HepG2 (cell line): ENCODE measurements around the gene DSTN. TPM values are rescaled to one million over a fixed set of nuclear protein-coding genes. Genes with fewer than 3 reads are reported as not detected.

ENCODE experiments used
- AGO2 ChIP-seq: fragments of 200-400 bp; formaldehyde crosslinking; optimal IDR thresholded peaks from 2 replicates; pipeline ENCODE3; 2017; ENCODE audit warnings: mild to moderate bottlenecking, low read depth, low read length, moderate library complexity
- AKNA ChIP-seq: sonication (generic); formaldehyde crosslinking; IDR thresholded peaks from 2 replicates; pipeline ENCODE4 v1.4.0; 2020; ENCODE audit warnings: missing genetic modification reagents, borderline replicate concordance
- HOXA7 ChIP-seq: sonication (generic); formaldehyde crosslinking; IDR thresholded peaks from 2 replicates; pipeline ENCODE4 v1.8.1; 2022; ENCODE audit warnings: mild to moderate bottlenecking, missing genetic modification reagents, moderate library complexity
- KMT2B ChIP-seq: IDR thresholded peaks from 2 replicates; pipeline ENCODE4 v1.6.1; 2016; ENCODE audit warnings: missing genetic modification reagents, missing compliant biosample characterization
- RORA ChIP-seq: sonication (generic); formaldehyde crosslinking; IDR thresholded peaks from 2 replicates; pipeline ENCODE4 v1.5.0; 2020; ENCODE audit warnings: mild to moderate bottlenecking, missing genetic modification reagents, moderate library complexity
- SMAD3 ChIP-seq: sonication (generic); formaldehyde crosslinking; IDR thresholded peaks from 2 replicates; pipeline ENCODE4 v1.4.0; 2020; ENCODE audit warnings: missing genetic modification reagents
- SP1 ChIP-seq, 2 experiments: fragments of 450-650 bp in 1 of 2; sonication (generic) in 1 of 2; formaldehyde crosslinking in 1 of 2; IDR thresholded peaks; 2 replicates each; pipeline versions ENCODE4 v1.4.0 to v1.6.1; 2016 to 2020; ENCODE audit warnings: missing genetic modification reagents in 1 of 2
- TAF1 ChIP-seq: sonication (generic); formaldehyde crosslinking; IDR thresholded peaks from 2 replicates; pipeline ENCODE4 v1.4.0; 2020; ENCODE audit warnings: missing genetic modification reagents
- XRCC5 ChIP-seq: fragments of 200-400 bp; formaldehyde crosslinking; optimal IDR thresholded peaks from 2 replicates; pipeline ENCODE3; 2017; ENCODE audit warnings: mild to moderate bottlenecking, low read length
- ZFAT ChIP-seq: sonication (generic); formaldehyde crosslinking; conservative IDR thresholded peaks from 2 replicates; pipeline ENCODE4 v1.8.1; 2023; ENCODE audit warnings: missing genetic modification reagents, inconsistent platforms
- ZNF367 ChIP-seq: sonication (generic); formaldehyde crosslinking; IDR thresholded peaks from 2 replicates; pipeline ENCODE4 v1.4.0; 2020; ENCODE audit warnings: missing genetic modification reagents, borderline replicate concordance
- ZNF432 ChIP-seq: sonication (generic); formaldehyde crosslinking; IDR thresholded peaks from 2 replicates; pipeline ENCODE4 v1.5.0; 2020; ENCODE audit warnings: missing genetic modification reagents, mild to moderate bottlenecking, borderline replicate concordance
- ZNF550 ChIP-seq: sonication (generic); formaldehyde crosslinking; IDR thresholded peaks from 2 replicates; pipeline ENCODE4 v1.4.0; 2020; ENCODE audit warnings: mild to moderate bottlenecking, missing genetic modification reagents, borderline replicate concordance
- ZNF652 ChIP-seq: IDR thresholded peaks from 2 replicates; pipeline ENCODE4 v1.6.1; 2016; ENCODE audit warnings: low read depth, borderline replicate concordance
- polyA plus RNA-seq, 8 experiments: library from polyadenylated mRNA; depleted of rRNA in 3 of 8; stranded (reverse) in 7 of 8; unstranded in 1 of 8; fragments of >200 nt; fragmentation: Illumina TruSeq in 4 of 8; extraction: Trizol in 4 of 8; gene quantifications; 2 replicates each; pipeline versions ENCODE4 v1.2.1 to v1.2.3, GENCODE V29; 2011 to 2016; ENCODE audit warnings: low read depth in 4 of 8, missing spikeins in 1 of 8, mixed read lengths in 1 of 8; ENCODE audit not compliant: insufficient read depth in 1 of 8
- total RNA-seq, 5 experiments: library from RNA; depleted of rRNA; stranded (reverse); fragments of >200 nt; fragmentation: Illumina TruSeq; extraction: Trizol; gene quantifications; 2 replicates each; pipeline ENCODE4 v1.2.3, GENCODE V29; 2016; ENCODE audit warnings: low read depth in 1 of 5
- TF ChIP-seq, protein P1 (sequence below): sonication (generic); formaldehyde crosslinking; IDR thresholded peaks from 2 replicates; pipeline ENCODE4 v1.4.0; 2020; ENCODE audit warnings: missing genetic modification reagents
- TF ChIP-seq, protein P2 (sequence below): sonication (generic); formaldehyde crosslinking; IDR thresholded peaks from 2 replicates; pipeline ENCODE4 v1.9.0; 2022; ENCODE audit warnings: low read depth, missing genetic modification reagents
- TF ChIP-seq, protein P3 (sequence below): sonication (generic); formaldehyde crosslinking; IDR thresholded peaks from 2 replicates; pipeline ENCODE4 v1.5.1; 2020; ENCODE audit warnings: missing genetic modification reagents, mild to moderate bottlenecking, borderline replicate concordance
- TF ChIP-seq, protein P4 (sequence below): IDR thresholded peaks from 2 replicates; pipeline ENCODE4 v1.6.1; 2016; ENCODE audit warnings: mild to moderate bottlenecking, missing biosample characterization, missing genetic modification reagents

Gene DSTN
- total and polyA plus RNA-seq, 2 of the 13 experiments (the other 11 are each of a cell fraction or from before 2014, with no cell fraction given), result 27.6 to 106 TPM

- no peak for TF ChIP-seq AKNA (CRISPR knock-in tag)
- no peak for TF ChIP-seq RORA (CRISPR knock-in tag)
- TF ChIP-seq XRCC5, result no peak
- TF ChIP-seq, protein P1, sequence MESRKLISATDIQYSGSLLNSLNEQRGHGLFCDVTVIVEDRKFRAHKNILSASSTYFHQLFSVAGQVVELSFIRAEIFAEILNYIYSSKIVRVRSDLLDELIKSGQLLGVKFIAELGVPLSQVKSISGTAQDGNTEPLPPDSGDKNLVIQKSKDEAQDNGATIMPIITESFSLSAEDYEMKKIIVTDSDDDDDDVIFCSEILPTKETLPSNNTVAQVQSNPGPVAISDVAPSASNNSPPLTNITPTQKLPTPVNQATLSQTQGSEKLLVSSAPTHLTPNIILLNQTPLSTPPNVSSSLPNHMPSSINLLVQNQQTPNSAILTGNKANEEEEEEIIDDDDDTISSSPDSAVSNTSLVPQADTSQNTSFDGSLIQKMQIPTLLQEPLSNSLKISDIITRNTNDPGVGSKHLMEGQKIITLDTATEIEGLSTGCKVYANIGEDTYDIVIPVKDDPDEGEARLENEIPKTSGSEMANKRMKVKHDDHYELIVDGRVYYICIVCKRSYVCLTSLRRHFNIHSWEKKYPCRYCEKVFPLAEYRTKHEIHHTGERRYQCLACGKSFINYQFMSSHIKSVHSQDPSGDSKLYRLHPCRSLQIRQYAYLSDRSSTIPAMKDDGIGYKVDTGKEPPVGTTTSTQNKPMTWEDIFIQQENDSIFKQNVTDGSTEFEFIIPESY (CRISPR knock-in tag), result no peak
- TF ChIP-seq ZNF432 (CRISPR knock-in tag), result no peak
- no peak for TF ChIP-seq ZNF652 (CRISPR knock-in tag)
- no peak for TF ChIP-seq AGO2
- TF ChIP-seq ZNF550 (CRISPR knock-in tag), result no peak
- no peak for TF ChIP-seq ZNF367 (CRISPR knock-in tag)
- no peak for TF ChIP-seq KMT2B (CRISPR knock-in tag)
- no peak for TF ChIP-seq HOXA7 (CRISPR knock-in tag)
- TF ChIP-seq TAF1 (CRISPR knock-in tag), result no peak
- TF ChIP-seq ZFAT (CRISPR knock-in tag), result no peak
- no peak for TF ChIP-seq SP1 (IDR thresholded peaks at IDR 0.05)
- TF ChIP-seq SP1 (CRISPR knock-in tag; IDR thresholded peaks at IDR 0.05), result no peak
- TF ChIP-seq SMAD3, result no peak
- TF ChIP-seq, protein P2, sequence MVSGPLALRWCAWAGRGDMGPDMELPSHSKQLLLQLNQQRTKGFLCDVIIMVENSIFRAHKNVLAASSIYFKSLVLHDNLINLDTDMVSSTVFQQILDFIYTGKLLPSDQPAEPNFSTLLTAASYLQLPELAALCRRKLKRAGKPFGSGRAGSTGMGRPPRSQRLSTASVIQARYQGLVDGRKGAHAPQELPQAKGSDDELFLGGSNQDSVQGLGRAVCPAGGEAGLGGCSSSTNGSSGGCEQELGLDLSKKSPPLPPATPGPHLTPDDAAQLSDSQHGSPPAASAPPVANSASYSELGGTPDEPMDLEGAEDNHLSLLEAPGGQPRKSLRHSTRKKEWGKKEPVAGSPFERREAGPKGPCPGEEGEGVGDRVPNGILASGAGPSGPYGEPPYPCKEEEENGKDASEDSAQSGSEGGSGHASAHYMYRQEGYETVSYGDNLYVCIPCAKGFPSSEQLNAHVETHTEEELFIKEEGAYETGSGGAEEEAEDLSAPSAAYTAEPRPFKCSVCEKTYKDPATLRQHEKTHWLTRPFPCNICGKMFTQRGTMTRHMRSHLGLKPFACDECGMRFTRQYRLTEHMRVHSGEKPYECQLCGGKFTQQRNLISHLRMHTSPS (CRISPR knock-in tag), result 0 out of 2 replicates have a peak, but pooled peaks have one; percentile 43
- TF ChIP-seq, protein P3, sequence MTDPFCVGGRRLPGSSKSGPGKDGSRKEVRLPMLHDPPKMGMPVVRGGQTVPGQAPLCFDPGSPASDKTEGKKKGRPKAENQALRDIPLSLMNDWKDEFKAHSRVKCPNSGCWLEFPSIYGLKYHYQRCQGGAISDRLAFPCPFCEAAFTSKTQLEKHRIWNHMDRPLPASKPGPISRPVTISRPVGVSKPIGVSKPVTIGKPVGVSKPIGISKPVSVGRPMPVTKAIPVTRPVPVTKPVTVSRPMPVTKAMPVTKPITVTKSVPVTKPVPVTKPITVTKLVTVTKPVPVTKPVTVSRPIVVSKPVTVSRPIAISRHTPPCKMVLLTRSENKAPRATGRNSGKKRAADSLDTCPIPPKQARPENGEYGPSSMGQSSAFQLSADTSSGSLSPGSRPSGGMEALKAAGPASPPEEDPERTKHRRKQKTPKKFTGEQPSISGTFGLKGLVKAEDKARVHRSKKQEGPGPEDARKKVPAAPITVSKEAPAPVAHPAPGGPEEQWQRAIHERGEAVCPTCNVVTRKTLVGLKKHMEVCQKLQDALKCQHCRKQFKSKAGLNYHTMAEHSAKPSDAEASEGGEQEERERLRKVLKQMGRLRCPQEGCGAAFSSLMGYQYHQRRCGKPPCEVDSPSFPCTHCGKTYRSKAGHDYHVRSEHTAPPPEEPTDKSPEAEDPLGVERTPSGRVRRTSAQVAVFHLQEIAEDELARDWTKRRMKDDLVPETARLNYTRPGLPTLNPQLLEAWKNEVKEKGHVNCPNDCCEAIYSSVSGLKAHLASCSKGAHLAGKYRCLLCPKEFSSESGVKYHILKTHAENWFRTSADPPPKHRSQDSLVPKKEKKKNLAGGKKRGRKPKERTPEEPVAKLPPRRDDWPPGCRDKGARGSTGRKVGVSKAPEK (CRISPR knock-in tag), result no peak
- TF ChIP-seq, protein P4, sequence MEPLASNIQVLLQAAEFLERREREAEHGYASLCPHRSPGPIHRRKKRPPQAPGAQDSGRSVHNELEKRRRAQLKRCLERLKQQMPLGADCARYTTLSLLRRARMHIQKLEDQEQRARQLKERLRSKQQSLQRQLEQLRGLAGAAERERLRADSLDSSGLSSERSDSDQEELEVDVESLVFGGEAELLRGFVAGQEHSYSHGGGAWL, result no peak
Measured at GRCh38 chr20:17646961-17647301, 77.1 kb downstream of the DSTN start (continued).
